Large intestine (tissue), 12 donors: ENCODE results near the gene CDK3. TPM values are rescaled to one million over a fixed set of nuclear protein-coding genes. Genes with fewer than 3 reads are reported as not detected.
"Not testable (repeated sequence)": the region's sequence is repeated elsewhere in the genome, so short reads cannot be mapped to it uniquely, and the experiment has no call there.

Experiments
- DNase-seq, 2 donors: peaks; one replicate each; pipeline versions ENCODE4 v3.0.0 to v3.0.0-alpha.2; 2013
- H3K27ac ChIP-seq: one replicate; pipeline ENCODE4 v1.5.1; 2013; ENCODE audit warnings: low read length
- H3K27me3 ChIP-seq: 2 replicates; pipeline ENCODE4 v1.6.1; 2013; ENCODE audit warnings: low read length; ENCODE audit not compliant: control insufficient read depth, insufficient read depth
- H3K36me3 ChIP-seq: 2 replicates; pipeline ENCODE4 v1.6.1; 2013; ENCODE audit warnings: low read length; ENCODE audit not compliant: control insufficient read depth, insufficient read depth
- H3K4me1 ChIP-seq: one replicate; pipeline ENCODE4 v1.6.1; 2013; ENCODE audit warnings: low read length; ENCODE audit not compliant: control insufficient read depth, insufficient read depth
- H3K4me3 ChIP-seq: one replicate; pipeline ENCODE4 v1.5.1; 2013; ENCODE audit warnings: low read length
- H3K9me3 ChIP-seq: one replicate; pipeline ENCODE4 v1.6.1; 2013; ENCODE audit warnings: mild to moderate bottlenecking, low read depth, low read length, moderate library complexity; ENCODE audit not compliant: control insufficient read depth
- WGBS: methylation state at CpG from one replicate; pipeline ENCODE4 v1.1.5; 2013; ENCODE audit warnings: low lambda C conversion rate; ENCODE audit not compliant: insufficient coverage; 5-methylcytosine and 5-hydroxymethylcytosine counted together
- long read RNA-seq, 11 donors: transcript quantifications; one replicate each; lab custom pipeline, GENCODE V29; 2026
- polyA plus RNA-seq: library from polyadenylated mRNA; unstranded; fragments of 120-200 nt; gene quantifications from one replicate; pipeline ENCODE4 v1.2.1, GENCODE V29; 2013

Gene CDK3
- polyA plus RNA-seq = 14.9 TPM
- long read RNA-seq, donor 1 = 0 reads
- long read RNA-seq, donor 2, partial matches to known transcripts = 0 of 2 reads
- long read RNA-seq, donor 2, other reads (novel, unspliced or antisense) = 0 of 2 reads
- long read RNA-seq, donor 3 = 0 reads
- long read RNA-seq, donor 4 = 0 reads
- long read RNA-seq, donor 5 = 0 reads
- long read RNA-seq, donor 6, partial matches to known transcripts = 0 of 1 reads
- long read RNA-seq, donor 6, other reads (novel, unspliced or antisense) = 0 of 1 reads
- long read RNA-seq, donor 7 = 0 reads
- long read RNA-seq, donor 8 = 0 reads
- long read RNA-seq, donor 9, partial matches to known transcripts = 0 of 1 reads
- long read RNA-seq, donor 9, other reads (novel, unspliced or antisense) = 0 of 1 reads
- long read RNA-seq, donor 10 = 0 reads
- long read RNA-seq, donor 11 = 0 reads

DNA sequence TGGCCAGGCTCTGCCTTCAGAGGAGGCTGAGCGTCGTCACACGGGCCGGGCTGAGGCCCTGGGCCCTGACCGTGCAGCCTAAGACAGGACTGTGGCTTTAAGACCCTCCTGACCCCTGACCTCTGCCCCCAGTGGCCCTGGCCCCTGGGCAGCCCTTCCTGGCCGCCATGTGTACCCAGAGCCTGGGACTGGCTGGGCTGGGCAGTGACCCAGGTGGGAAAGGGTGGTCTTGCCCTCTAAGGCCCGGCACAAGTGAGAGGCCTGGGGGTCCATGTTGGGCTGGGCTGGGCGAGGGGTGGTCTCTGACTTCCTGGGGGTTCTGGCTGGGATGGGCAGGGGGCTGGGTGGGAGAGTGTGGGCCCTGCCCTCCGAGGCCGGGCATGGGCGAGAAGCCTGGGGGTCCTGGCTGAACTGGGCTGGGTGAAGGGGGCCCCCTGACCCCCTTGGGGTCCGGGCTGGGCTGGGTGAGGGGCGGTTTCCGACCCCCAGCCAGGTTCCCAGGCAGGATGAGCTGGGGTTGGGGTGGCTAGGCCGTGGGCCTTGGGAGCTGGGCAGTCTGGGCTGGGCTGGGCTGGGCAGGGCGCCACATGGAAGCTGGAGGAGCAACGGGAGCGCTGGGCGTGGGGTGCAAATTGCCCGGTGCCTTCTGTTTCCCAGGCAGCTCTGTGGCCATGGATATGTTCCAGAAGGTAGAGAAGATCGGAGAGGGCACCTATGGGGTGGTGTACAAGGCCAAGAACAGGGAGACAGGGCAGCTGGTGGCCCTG lies at the start of gene CDK3:
Gene CDK3 (plus strand): TSS at position 101 of the 767 bp plus-strand sequence. CDS start 571 bp downstream, at position 672.
- Histone ChIP-seq H3K4me3 (no peak within 1 kb of the TSS), H3K4me1 (peaks cover 61% of the 10 kb centered on the region), H3K27me3 (no peaks in the 10 kb centered on the region), H3K36me3 (peaks cover 42% of the 10 kb centered on the region), H3K9me3 (peaks cover 2% of the 10 kb centered on the region), H3K27ac (no peak within 1 kb of the TSS)
- no peak for DNase-seq
- WGBS = no CpG with 5 or more reads among the region's 21 CpGs

- no peak for DNase-seq
- no peaks in the 10 kb centered on the region for H3K9me3 ChIP-seq
- peaks cover 85% of the 10 kb centered on the region for H3K36me3 ChIP-seq
- no peak overlapping the region for H3K4me3 ChIP-seq
- 90% methylated on average over 4 of the region's 8 CpGs for WGBS
- H3K27ac ChIP-seq = no peak overlapping the region
- no peaks in the 10 kb centered on the region for H3K27me3 ChIP-seq
- H3K4me1 ChIP-seq = no peaks in the 10 kb centered on the region
These were observed 49.6 kb upstream of the CDK3 start for GRCh38 chr17:75950855-75951554.

DNA sequence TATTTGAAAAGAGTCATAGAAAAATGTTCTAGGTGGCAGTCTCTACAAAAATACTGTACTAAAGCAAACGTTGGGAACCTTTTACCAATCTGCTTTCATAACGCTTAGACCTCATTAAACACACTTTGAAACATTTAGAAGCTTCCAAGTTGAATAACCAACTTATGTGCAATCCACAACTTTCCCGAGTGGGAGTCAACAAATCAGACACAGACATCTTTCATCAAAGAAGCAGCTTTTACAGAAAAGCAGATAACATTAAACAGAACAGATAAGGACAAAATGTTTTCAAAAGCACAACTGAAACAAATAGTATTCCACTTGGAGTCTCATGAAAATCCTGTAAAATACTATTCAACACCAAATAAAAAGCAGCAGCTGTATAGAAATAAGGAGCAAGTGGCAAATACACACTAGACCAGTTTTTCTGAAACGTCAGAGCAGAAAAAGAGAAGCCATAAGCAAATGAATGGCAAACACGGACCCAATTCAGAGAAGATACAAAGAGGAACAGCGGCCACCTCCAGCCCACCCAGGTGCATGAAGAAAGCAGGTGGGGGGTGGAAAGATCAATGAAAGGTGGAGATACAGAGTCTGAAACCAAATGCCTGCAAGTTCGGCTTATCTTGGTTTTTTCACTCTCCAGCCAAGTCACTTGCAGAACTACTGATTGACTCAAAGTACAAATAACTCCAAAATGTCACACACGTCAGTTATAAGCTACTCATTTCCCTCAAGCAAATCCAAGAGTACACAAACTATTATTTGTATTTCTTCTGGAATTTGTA lies 41.4 kb upstream of the CDK3 start:
- peaks cover 22% of the 10 kb centered on the region for H3K36me3 ChIP-seq
- no peaks in the 10 kb centered on the region for H3K27me3 ChIP-seq
- H3K27ac ChIP-seq = peak overlapping the region; percentile 16
- H3K4me3 ChIP-seq = no peak overlapping the region
- WGBS = 19% methylated on average over 3 of the region's 8 CpGs
- H3K4me1 ChIP-seq = peaks cover 6% of the 10 kb centered on the region
- no peaks in the 10 kb centered on the region for H3K9me3 ChIP-seq
- peak; percentile 31 to 75 for DNase-seq

DNA sequence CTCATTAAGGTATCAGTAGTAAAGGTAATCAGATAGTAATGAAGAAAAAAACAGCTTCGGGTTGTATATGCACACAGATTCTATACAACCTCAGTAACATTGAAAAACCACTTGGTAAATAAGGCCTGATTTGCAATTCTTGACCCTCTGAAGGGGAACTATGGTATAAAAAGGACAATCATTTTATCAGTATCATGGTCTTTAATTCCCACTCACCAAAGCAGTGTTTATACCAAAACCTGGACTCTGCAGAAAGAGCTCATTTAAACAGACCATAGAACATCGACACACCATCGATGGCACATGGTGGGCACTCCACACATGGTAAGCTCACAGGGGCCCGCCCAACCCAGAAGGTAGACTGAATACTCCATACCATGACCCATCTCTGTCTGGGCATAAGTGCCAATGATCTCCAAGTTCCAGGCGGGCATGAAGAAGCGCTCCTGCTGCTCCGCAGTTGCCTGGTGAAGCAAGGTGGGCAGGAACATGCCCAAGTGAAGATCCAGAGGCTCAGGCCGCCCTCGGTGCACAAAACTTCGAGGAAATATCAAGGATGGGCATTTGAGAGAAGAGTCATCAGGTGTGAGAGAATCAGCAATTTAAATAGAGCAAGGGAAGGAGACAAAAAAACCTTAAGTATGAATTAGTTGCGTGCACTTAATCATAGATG lies 40.7 kb upstream of the CDK3 start:
- Histone ChIP-seq H3K27ac (peak overlapping the region; percentile 12), H3K9me3 (no peaks in the 10 kb centered on the region), H3K4me3 (no peak overlapping the region), H3K27me3 (no peaks in the 10 kb centered on the region), H3K36me3 (peaks cover 20% of the 10 kb centered on the region), H3K4me1 (peaks cover 6% of the 10 kb centered on the region)
- 79% methylated on average over 5 of the region's 11 CpGs for WGBS
- no peak for DNase-seq

DNA sequence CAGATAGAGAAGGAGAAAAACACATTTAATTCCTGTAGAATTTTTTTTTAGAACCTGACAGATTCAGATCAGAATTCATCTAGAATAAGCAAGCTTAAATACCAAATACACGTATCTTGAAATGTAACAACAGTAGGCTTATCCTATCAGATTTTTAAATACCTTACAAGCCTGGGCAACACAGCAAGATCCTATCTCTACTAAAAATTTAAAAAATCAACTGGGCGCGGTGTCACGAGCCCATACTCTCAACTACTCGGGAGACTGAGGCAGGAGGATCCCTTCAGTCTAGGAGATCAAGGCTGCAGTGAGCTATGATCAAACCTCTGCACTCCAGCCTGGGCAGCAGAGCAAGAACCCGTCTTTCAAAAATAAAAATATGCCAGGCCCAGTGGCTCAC lies 35.2 kb upstream of the CDK3 start:
- WGBS = no CpG with 5 or more reads among the region's 6 CpGs
- Histone ChIP-seq H3K36me3 (peaks cover 18% of the 10 kb centered on the region), H3K4me3 (no peak overlapping the region), H3K9me3 (no peaks in the 10 kb centered on the region), H3K27me3 (no peaks in the 10 kb centered on the region), H3K27ac (no peak overlapping the region), H3K4me1 (peaks cover 3% of the 10 kb centered on the region)
- no peak for DNase-seq

- H3K4me1 ChIP-seq, DNase-seq, H3K9me3 ChIP-seq, H3K4me3 ChIP-seq, H3K27ac ChIP-seq, H3K27me3 ChIP-seq: not testable (repeated sequence)
- 100% methylated on average over 3 of the region's 10 CpGs for WGBS
- H3K36me3 ChIP-seq = peaks cover 31% of the 10 kb centered on the region
These were observed 31.6 kb upstream of the CDK3 start for GRCh38 chr17:75969044-75969443.

DNA sequence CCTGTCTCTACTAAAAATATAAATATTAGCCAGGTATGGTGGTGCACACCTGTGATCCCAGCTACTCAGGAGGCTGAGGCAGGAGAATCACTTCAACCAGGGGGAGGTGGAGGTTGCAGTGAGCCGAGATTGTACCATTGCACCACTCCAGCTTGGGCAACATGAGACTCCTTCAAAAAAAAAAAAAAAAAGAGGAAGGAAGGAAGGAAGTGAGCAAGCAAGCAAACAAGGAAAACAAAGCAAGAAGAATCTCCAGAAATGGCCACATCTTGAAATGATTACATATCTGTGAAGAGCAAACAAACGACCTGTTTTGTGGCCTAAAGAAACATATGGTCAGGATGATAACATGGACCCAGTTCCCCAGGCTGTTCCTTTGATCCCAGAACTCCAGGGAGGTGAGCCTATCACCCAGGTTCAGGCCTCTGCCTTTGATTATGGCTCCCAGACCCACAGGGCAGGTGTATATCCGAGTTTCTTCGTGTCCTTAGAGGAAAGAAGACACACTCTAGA lies 30.6 kb upstream of the CDK3 start:
- no peak overlapping the region for H3K4me3 ChIP-seq
- no peaks in the 10 kb centered on the region for H3K27me3 ChIP-seq
- H3K4me1 ChIP-seq = peaks cover 4% of the 10 kb centered on the region
- no peak for DNase-seq
- H3K36me3 ChIP-seq = peaks cover 31% of the 10 kb centered on the region
- WGBS = no CpG with 5 or more reads among the region's 4 CpGs
- H3K9me3 ChIP-seq = no peaks in the 10 kb centered on the region
- H3K27ac ChIP-seq = no peak overlapping the region

- Histone ChIP-seq H3K27ac (no peak overlapping the region), H3K9me3 (no peaks in the 10 kb centered on the region), H3K36me3 (peaks cover 31% of the 10 kb centered on the region), H3K4me3 (no peak overlapping the region), H3K4me1 (peaks cover 8% of the 10 kb centered on the region), H3K27me3 (no peaks in the 10 kb centered on the region)
- no peak for DNase-seq
- 90% methylated on average over 2 of the region's 7 CpGs for WGBS
These were observed 30.0 kb upstream of the CDK3 start for GRCh38 chr17:75970626-75971025.

- Histone ChIP-seq H3K36me3 (peaks cover 19% of the 10 kb centered on the region), H3K27ac (peak overlapping the region; percentile 76), H3K4me1 (peaks cover 20% of the 10 kb centered on the region)
- not testable (repeated sequence) for H3K4me3 ChIP-seq, H3K9me3 ChIP-seq, H3K27me3 ChIP-seq, DNase-seq
- 75% methylated on average over 1 of the region's 6 CpGs for WGBS
These were observed 25.5 kb upstream of the CDK3 start for GRCh38 chr17:75975187-75975586.
